H1 (cell line): Measurements from ENCODE around the gene RNF123. TPM values are rescaled to one million over a fixed set of nuclear protein-coding genes. Genes with fewer than 3 reads are reported as not detected.

ENCODE experiments used
- ASH2L ChIP-seq: fragments of 200-600, 300-600 bp; sonication (generic); IDR thresholded peaks from one replicate; pipeline ENCODE4 v1.7.1; 2017; ENCODE audit warnings: low read length
- BACH1 ChIP-seq: IDR thresholded peaks from 2 replicates; pipeline ENCODE4 v1.6.1; 2012; ENCODE audit warnings: low read length, improper control_type of control experiment
- CBX8 ChIP-seq: fragments of 300-800, 300-1000 bp; sonication (generic); IDR thresholded peaks from 2 replicates; pipeline ENCODE4 v1.7.1; 2016; ENCODE audit warnings: low read depth, low read length, borderline replicate concordance
- CEBPB ChIP-seq: IDR thresholded peaks from 2 replicates; pipeline ENCODE4 v1.6.1; 2012; ENCODE audit warnings: low read depth, low read length
- CREB1 ChIP-seq: IDR thresholded peaks from 2 replicates; pipeline ENCODE4 v1.6.1; 2012; ENCODE audit warnings: inconsistent platforms
- CTCF ChIP-seq, 3 experiments: IDR thresholded peaks; 1 replicate in 2 of 3; 2 replicates in 1 of 3; pipeline versions ENCODE4 v1.5.1 to v1.6.1; 2011; ENCODE audit warnings: low read length in 3 of 3, mild to moderate bottlenecking in 3 of 3, inconsistent platforms in 2 of 3, low read depth in 1 of 3, moderate library complexity in 1 of 3; ENCODE audit not compliant: insufficient read depth in 1 of 3; ENCODE audit errors: control extremely low read depth in 1 of 3
- E2F6 ChIP-seq: IDR thresholded peaks from 2 replicates; pipeline ENCODE4 v1.6.1; 2012; ENCODE audit warnings: inconsistent platforms
- EP300 ChIP-seq, 2 experiments: IDR thresholded peaks; 1 replicate in 1 of 2; 2 replicates in 1 of 2; pipeline ENCODE4 v1.6.1; 2011 to 2012; ENCODE audit warnings: low read depth in 2 of 2, low read length in 2 of 2, mild to moderate bottlenecking in 2 of 2, borderline replicate concordance in 1 of 2, inconsistent platforms in 1 of 2, moderate library complexity in 1 of 2
- HDAC2 ChIP-seq, 2 experiments: fragments of 300-600 bp in 1 of 2; sonication (generic) in 1 of 2; IDR thresholded peaks; 2 replicates each; pipeline ENCODE4 v1.6.1; 2011 to 2012; ENCODE audit warnings: low read depth in 2 of 2, low read length in 2 of 2, mild to moderate bottlenecking in 2 of 2, moderate library complexity in 2 of 2, borderline replicate concordance in 1 of 2, inconsistent platforms in 1 of 2
- KDM5A ChIP-seq: fragments of 200-600 bp; IDR thresholded peaks from 2 replicates; pipeline ENCODE4 v1.7.1; 2012; ENCODE audit warnings: mild to moderate bottlenecking, low read length, inconsistent platforms, mixed read lengths
- NANOG ChIP-seq: IDR thresholded peaks from 2 replicates; pipeline ENCODE4 v1.6.1; 2011; ENCODE audit warnings: low read length, low read depth, mild to moderate bottlenecking, inconsistent platforms; ENCODE audit not compliant: insufficient read depth, poor library complexity, severe bottlenecking
- NRF1 ChIP-seq: IDR thresholded peaks from 2 replicates; pipeline ENCODE4 v1.6.1; 2011; ENCODE audit warnings: mild to moderate bottlenecking, low read depth, low read length, improper control_type of control experiment
- PHF8 ChIP-seq: fragments of 200-600 bp; sonication (generic); conservative IDR thresholded peaks from 2 replicates; pipeline ENCODE4 v1.7.1; 2012; ENCODE audit warnings: low read depth, mild to moderate bottlenecking, inconsistent platforms, low read length, moderate library complexity
- POLR2A ChIP-seq, 2 experiments: IDR thresholded peaks; 1 replicate in 1 of 2; 2 replicates in 1 of 2; pipeline ENCODE4 v1.6.1; 2011; ENCODE audit warnings: low read depth in 2 of 2, low read length in 2 of 2, mild to moderate bottlenecking in 2 of 2; ENCODE audit errors: control extremely low read depth in 1 of 2
- SP1 ChIP-seq: IDR thresholded peaks from 2 replicates; pipeline ENCODE4 v1.6.1; 2011; ENCODE audit warnings: low read depth, low read length
- TBP ChIP-seq: IDR thresholded peaks from 2 replicates; pipeline ENCODE4 v1.6.1; 2011; ENCODE audit warnings: low read depth, low read length, improper control_type of control experiment
- TEAD4 ChIP-seq: IDR thresholded peaks from 2 replicates; pipeline ENCODE4 v1.6.1; 2012; ENCODE audit warnings: low read depth, low read length, inconsistent platforms, mixed read lengths
- USF2 ChIP-seq: IDR thresholded peaks from 2 replicates; pipeline ENCODE4 v1.6.1; 2011; ENCODE audit warnings: low read length, improper control_type of control experiment
- YY1 ChIP-seq: IDR thresholded peaks from 2 replicates; pipeline ENCODE4 v1.6.1; 2011; ENCODE audit warnings: low read depth, mild to moderate bottlenecking, low read length
- polyA plus RNA-seq, 7 experiments: library from polyadenylated mRNA; depleted of rRNA in 3 of 7; stranded (reverse) in 5 of 7; unstranded in 2 of 7; fragments of >200 nt in 5 of 7; fragments of 200-250 nt in 2 of 7; gene quantifications; 1 replicate in 5 of 7; 2 replicates in 1 of 7; 4 replicates in 1 of 7; pipeline versions ENCODE4 v1.2.1 to v1.2.3, GENCODE V29; 2011 to 2013; ENCODE audit warnings: missing spikeins in 2 of 7, mixed read lengths in 2 of 7
- total RNA-seq: library from RNA; stranded (reverse); fragmentation: NEBNext Ultra II Directional; extraction: Animal tissue kit (Norgen Biotek cat#: 25700); gene quantifications from 2 replicates; pipeline ENCODE4 v1.2.1, GENCODE V29; 2021

RNF123 gene
- total and polyA plus RNA-seq, 2 of the 8 experiments (the other 6 are each of a cell fraction or from before 2014, with no cell fraction given): 30.5 to 57.7 TPM

GRCh38 chr3:49689046-49689907 lies at the start of gene RNF123, which contains the start of gene MST1 (continued):
- TF ChIP-seq KDM5A (peak; percentile 79), NRF1 (peak; percentile 84), TBP (peak; percentile 81), SP1 (0 out of 2 replicates have a peak, but pooled peaks have one; percentile 37), BACH1 (no peak), ASH2L (peak; percentile 70), NANOG (no peak), PHF8 (peak; percentile 71), TEAD4 (peak; percentile 12; the same call in 1 of the 2 replicates), EP300 (IDR thresholded peaks at IDR 0.05; ENCODE audit: borderline replicate concordance in 1 of 2, low read depth in 2 of 2, low read length in 2 of 2) (0 out of 3 replicates have a peak, but pooled peaks of 1 of the 2 experiments have one; percentile 8), CTCF (IDR thresholded peaks at IDR 0.05; ENCODE audit: control extremely low read depth in 1 of 3, insufficient read depth in 1 of 3, low read depth in 1 of 3, low read length in 3 of 3) (peak in 2 of 3 experiments; percentile 4 to 29; a peak in 2 of 4 replicates), E2F6 (peak; percentile 45; the same call in 1 of the 2 replicates), CBX8 (no peak), CEBPB (peak; percentile 6; the same call in 1 of the 2 replicates), YY1 (0 out of 2 replicates have a peak, but pooled peaks have one; percentile 8), HDAC2 (IDR thresholded peaks at IDR 0.05; ENCODE audit: borderline replicate concordance in 1 of 2, low read depth in 2 of 2, low read length in 2 of 2) (0 out of 4 replicates have a peak, but pooled peaks of 1 of the 2 experiments have one; percentile 51), POLR2A (IDR thresholded peaks at IDR 0.05; ENCODE audit: control extremely low read depth in 1 of 2, low read depth in 2 of 2, low read length in 2 of 2) (peak in 1 of 2 experiments; percentile 74; a peak in 2 of 3 replicates), USF2 (no peak), CREB1 (peak; percentile 80)
